Right lobe of liver (tissue), 4 donors: ENCODE measurements around the gene SCMH1.

Experiments used
- CTCF ChIP-seq, 4 donors: fragments of 200-600 bp in 3 of 4; fragments of 450-650 bp in 1 of 4; IDR thresholded peaks; one replicate each; pipeline versions ENCODE4 v1.5.1 to v1.8.0; 2016 to 2022; ENCODE audit warnings: antibody characterized with exemption in 4 of 4, mild to moderate bottlenecking in 2 of 4
- POLR2A ChIP-seq: fragments of 450-650 bp; IDR thresholded peaks from one replicate; pipeline ENCODE4 v1.6.1; 2017; ENCODE audit warnings: antibody characterized with exemption, mild to moderate bottlenecking
- donor health status: DM: no; HTN: no; CAD: no.
- donor health status: DM: no; HTN: no; CAD: no.
- donor health status: DM: no; HTN: yes; CAD: no.

DNA sequence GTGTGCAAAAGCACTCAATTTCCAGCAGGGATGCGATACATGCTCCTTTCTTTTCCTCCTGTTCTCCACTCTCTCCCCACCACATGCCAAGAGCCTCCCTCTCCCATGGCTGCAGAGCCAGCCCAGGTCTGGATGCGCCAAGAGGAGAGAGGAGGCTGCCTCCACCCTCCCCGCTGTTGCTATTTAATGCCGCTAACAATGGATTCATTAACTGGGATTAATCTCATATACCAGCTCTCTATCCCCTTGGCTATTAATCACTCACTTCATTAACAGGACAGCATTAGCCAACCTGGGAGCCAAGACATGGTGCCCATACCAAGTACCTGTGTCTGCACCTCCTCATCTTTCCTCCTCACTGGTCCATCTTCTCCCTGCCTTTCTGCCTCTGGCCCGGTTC, 49.1 kb upstream of the SCMH1 start:
- no peak for TF ChIP-seq POLR2A
- TF ChIP-seq CTCF (IDR thresholded peaks at IDR 0.05), result no peak
